HPDE6-E6E7 (cell line): ENCODE data around the gene SLC5A5.

Experiments
- DNase-seq: peaks from one replicate; pipeline ENCODE4 v3.0.0; 2011; ENCODE audit warnings: missing footprints; ENCODE audit errors: extremely low spot score

SLC5A5 gene

GRCh38 chr19:17847538-17848366 is 24.0 kb upstream of the SLC5A5 start, which contains the start of gene JAK3:
JAK3 (minus strand) TSS chr19:17847982; CDS start chr19:17844417, 3,565 bp downstream.
- peak; percentile 45 for DNase-seq

DNA sequence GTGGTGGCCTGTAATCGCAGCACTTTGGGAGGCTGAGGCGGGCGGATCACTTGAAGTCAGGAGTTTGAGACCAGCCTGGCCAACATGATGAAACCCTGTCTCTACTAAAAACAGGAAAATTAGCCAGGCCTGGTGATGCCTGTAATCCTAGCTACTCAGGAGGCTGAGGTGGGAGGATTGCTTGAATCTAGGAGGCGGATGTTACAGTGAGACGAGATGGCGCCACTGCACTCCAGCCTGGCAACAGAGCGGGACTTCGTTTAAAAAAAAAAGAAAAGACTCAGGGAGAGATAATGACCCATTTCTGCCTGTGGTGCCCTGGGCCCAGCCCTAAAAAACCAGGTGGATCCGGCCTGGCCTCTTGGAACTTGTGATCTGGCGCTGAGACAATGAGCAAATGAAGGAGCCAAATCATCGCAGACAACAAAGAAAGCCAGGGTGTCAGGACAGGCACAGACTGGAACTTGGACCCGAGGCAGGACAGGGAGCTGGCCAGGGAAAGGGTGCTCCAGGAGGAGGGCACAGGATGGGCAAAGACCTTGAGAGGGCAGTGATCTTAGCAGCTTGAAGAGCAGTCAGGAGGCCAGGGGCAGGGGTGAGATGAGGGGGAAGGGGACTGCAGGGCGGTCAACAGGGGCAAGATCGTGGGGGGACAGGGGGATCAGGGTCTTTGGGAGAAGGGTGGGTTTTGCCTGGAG is 23.0 kb upstream of the SLC5A5 start:
- no peak for DNase-seq

GRCh38 chr19:17854061-17854460 is 17.7 kb upstream of the SLC5A5 start:
- DNase-seq = no peak

GRCh38 chr19:17855280-17856152 is 16.2 kb upstream of the SLC5A5 start:
- DNase-seq = peak; percentile 80

DNA sequence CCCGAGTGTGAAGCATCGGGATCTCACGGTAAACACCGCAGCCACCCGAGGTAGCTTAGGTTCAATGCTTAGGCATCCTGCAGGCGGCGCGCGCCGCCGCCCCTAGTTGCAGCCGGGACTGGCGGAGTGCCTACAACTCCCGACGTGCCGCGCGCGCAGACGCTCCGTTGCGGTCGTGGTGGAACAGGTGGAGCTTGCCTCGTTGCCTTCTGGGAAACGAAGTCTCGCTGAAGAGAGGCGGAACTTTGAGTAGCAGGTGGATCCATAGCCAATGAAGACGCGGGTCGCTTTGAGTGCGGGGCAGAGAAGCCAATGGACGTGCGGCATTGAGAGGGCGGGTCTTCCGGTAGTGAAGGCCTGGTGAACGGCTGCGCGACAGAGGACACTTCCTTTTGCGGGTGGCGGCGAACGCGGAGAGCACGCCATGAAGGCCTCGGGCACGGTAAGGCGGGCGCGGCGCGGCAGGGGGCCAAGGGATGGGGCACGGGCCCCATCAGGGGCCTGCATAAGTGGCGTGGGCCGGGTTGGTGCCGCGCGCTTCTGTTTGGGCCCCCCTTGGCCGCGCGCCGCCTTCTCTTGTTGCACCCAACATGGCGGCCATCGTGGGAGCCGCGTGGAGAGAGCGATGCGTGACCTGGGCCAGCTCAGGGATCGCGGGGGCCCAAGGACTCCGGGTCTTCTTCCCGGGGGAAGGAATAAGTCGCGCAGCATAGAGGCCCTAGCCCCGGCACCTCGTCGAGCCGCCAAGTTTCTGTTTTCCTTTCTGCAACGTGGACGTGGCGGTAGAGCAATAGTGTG is 12.0 kb upstream of the SLC5A5 start, which contains the start of gene RPL18A:
Gene RPL18A, plus strand, starts transcription at position 378 of the 798 bp plus-strand sequence. Its CDS starts 47 bp downstream, at position 425.
- DNase-seq = peak; percentile 99

DNA sequence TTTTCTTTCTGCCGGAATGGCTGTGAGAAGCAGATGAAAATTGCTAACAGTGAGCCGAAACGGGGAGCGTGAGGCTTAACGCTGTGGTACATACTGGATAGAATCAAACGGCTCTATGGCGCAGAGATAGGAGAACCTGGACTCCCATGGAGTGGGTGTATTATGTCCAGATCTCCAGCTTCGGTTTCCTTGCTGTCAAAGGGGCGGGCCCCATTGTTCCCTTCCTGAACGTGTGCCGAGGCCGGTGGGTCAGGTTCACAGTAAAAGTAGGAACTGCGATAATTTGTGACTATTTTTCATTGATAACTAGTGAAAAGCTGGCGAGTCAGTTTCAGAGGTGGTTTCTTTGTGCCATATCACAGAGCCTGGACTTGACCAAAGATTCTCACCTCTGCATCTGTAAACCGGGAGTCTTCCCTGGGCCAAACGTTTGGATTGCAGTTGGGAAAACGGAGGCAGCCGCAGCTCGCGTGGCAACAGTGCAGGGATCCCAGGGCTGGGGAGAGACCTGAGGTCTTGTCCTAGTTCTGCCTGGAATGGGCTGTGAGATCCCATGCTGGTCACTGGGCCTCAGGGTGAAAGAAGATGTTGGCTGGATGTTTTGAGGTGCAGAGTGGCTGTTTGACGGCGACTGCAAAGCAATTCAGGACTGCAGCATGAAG is 11.3 kb upstream of the SLC5A5 start:
- DNase-seq = no peak

DNA sequence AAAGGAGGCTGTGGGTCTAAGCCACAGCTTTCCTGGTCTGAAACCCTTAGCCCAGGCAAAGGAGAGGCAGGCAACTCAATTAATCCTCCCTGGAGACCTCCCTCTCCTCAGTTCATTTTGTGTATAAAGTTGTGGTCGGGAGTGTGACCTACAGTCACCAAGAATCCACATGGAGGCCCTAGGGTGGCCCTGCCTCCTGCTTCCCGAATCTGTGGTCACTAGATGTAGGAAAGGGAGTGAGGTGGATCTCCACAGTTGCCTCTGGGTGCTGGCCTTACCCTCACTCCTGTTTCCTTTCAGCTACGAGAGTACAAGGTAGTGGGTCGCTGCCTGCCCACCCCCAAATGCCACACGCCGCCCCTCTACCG is 10.8 kb upstream of the SLC5A5 start:
- DNase-seq = no peak

DNA sequence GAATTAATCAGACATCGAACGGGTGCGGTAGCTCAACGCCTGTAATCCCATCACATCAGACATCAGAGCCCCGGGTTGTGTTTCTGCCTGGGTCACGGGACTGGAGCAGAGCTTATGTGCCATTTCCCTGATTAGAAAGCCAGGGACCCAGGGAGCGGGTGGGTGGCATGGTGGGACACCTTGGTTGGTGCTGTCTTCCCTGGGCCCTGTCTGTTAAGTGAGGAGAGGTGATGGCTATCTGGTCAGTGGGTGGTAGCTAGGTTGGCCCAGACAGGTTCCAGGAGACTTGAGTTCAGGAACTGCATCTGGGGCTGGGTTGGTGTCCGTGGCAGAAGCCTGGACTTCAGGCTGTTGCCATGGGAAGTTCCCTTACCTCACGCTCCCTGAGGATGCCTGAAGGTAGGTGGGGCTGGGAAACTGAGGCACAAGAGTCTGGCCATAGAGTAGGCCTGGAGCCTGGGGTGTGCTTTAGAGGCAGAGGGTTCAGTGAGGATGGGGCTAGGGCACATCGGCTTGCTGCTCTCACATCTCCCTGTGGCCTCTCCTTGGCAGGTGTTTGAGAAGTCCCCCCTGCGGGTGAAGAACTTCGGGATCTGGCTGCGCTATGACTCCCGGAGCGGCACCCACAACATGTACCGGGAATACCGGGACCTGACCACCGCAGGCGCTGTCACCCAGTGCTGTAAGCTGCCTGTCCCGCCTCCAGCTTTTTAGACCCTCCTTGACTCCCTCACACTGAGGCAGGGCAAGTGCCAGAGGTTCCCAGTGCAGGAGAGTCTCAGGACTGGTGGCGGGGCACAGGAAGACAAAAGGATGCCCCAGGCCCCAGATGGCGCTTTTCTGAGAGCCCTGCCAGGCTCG is 10.0 kb upstream of the SLC5A5 start:
- no peak for DNase-seq

DNA sequence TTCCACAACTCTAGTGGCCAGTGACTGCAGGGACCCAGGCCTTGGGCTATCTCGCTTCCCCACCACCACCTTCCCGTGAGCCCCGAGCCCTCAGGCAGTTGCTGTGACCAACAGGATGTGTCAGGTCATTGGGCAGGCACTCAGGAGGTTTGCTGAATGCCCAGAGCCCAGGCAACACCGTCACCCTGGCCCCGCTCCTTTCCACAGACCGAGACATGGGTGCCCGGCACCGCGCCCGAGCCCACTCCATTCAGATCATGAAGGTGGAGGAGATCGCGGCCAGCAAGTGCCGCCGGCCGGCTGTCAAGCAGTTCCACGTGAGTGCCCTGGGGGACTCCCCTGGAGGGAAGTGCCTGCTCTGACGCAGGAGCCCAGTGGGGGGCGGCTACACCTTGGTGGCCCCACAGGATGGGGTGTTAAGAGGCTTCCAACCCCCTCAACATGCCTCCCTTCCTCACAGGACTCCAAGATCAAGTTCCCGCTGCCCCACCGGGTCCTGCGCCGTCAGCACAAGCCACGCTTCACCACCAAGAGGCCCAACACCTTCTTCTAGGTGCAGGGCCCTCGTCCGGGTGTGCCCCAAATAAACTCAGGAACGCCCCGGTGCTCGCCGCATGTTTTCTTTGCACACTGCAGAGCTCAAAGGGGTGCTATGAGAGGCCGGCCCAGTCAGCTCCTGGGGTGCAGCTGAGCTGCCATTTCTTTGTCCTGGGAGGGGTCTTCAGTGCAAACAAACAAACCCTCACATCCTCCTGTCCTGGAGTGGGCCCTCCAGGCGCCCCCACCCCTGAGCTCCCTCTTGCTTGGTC is 8.8 kb upstream of the SLC5A5 start:
- DNase-seq = no peak

- no peak for DNase-seq
These were observed 8.1 kb upstream of the SLC5A5 start for GRCh38 chr19:17863520-17864182.

DNA sequence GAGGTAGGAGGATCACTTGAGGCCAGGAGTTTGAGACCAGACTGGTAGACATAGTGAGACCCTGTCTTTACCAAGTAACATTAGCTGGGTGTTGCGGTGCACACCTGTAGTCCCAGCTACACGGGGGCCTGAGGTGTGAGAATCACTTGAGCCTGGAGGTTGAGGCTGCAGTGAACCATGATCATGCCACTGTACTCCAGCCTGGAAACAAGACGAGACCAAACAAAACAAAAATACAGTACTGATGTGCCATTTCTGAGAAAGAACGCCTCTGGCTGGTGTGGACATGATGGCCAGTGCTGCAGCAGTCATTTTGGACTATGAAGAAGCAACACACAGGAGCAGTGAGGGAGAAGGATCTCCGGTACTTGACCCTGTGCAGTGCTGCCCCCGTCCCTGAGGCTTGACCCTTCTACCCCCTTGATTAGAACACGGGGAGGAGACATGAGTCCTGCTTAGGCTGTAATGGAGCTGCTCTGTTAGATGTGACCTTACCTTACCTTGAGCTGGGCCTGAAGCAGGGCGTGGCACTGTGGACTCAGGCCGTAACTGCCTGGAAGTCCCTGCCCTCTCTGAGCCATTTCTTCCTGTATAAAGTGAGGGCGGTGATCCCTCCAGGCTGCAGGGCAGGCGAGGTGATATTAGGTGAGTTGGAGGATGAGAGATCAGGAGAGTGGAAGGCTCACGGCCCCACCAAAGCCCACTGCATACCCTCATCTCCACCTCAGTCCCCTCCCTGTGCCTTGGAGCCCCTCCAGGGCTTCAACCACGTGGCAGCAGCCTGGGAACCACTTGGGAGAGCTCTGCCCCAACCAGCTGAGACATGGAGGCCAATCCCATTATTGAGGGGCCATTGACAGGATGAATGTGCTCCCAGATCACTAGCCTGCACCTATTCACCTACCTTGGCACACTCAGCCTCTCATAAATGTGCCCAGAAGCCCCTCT is 6.1 kb upstream of the SLC5A5 start:
- no peak for DNase-seq

DNA sequence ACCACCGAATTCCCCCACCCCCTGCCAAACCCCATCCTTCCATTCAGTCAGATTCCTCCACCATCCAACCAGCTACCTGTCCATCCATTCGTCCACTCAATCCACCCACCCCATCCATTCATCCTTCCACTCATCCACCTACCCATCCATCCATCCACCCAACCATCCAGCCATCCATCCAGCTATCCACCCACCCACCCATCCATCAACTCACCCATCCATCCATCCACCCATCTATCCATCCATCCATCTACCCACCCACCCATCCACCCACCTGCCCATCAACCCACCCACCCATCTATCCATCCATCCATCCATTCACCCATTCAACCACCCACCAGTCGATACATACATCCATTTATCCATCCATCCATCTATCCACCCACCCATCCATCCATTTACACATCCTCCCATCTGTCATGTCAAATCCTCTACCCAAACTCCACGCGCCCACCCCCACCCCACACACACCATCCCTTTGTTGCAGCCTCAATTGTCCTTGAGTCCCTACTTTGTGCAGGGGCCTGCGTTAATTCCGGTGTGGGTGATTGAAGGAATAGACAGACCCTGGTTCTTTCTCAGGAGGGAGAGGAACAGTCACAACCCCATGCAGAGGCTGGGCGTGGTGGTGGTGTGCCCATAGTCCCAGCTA is 5.3 kb upstream of the SLC5A5 start:
- DNase-seq = no peak

DNA sequence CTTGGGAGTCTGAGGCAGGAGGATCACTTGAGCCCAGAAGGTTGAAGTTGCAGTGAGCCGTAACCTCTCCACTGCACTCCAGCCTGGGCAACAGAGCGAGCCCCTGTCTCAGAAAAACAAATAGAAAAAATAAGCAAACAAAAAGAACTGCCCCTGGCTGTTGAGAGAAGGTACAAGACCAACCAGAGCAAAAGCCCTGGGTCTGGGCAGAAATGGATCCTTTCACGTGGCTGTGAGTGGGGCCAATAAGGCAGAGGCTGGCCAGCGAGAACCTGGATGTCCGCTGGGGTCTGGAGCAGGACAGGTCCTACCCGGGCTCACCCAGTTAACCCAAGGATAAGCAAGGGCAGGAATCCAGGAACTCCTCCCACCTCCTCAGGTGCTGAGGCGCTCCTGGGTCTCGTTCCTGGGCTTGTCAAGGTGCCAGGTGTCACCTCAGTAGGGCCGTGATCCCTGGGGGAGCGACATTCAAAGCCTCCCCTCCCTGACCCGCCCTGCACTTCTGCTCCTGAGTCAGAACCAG is 4.7 kb upstream of the SLC5A5 start:
- DNase-seq = no peak

GRCh38 chr19:17868669-17869068 is 3.1 kb upstream of the SLC5A5 start:
- DNase-seq = no peak

GRCh38 chr19:17869114-17869608 is 2.6 kb upstream of the SLC5A5 start:
- DNase-seq = no peak
